Skeletal muscle satellite cell (primary cell): Measurements from ENCODE around the gene CD79A.

ENCODE experiments used
- H3K27me3 ChIP-seq: 2 replicates; pipeline ENCODE4 v1.7.0; 2013; ENCODE audit warnings: low read length; ENCODE audit not compliant: control insufficient read depth, insufficient read depth
- H3K36me3 ChIP-seq: 2 replicates; pipeline ENCODE4 v1.7.0; 2013; ENCODE audit warnings: mild to moderate bottlenecking, control low read depth, low read length; ENCODE audit not compliant: insufficient read depth
- H3K4me1 ChIP-seq: 2 replicates; pipeline ENCODE4 v1.7.0; 2013; ENCODE audit warnings: low read length; ENCODE audit not compliant: control insufficient read depth, insufficient read depth
- H3K4me2 ChIP-seq: 2 replicates; pipeline ENCODE4 v1.7.0; 2013; ENCODE audit warnings: mild to moderate bottlenecking, low read length
- H3K4me3 ChIP-seq: 2 replicates; pipeline ENCODE4 v1.7.0; 2013; ENCODE audit warnings: low read length
- H3K9ac ChIP-seq: 2 replicates; pipeline ENCODE4 v1.7.0; 2013; ENCODE audit warnings: mild to moderate bottlenecking, low read depth, low read length, moderate library complexity
- H3K9me3 ChIP-seq: replicated peaks from 2 replicates; pipeline ENCODE4 v1.7.0; 2013; ENCODE audit warnings: mild to moderate bottlenecking, control low read depth, low read length

CD79A gene

GRCh38 chr19:41851456-41851855, 25.6 kb upstream of the CD79A start:
- H3K4me3 ChIP-seq: no peak overlapping the region
- H3K4me1 ChIP-seq: no peaks in the 10 kb centered on the region
- H3K4me2 ChIP-seq: no peak overlapping the region
- H3K9me3 ChIP-seq: no peaks in the 10 kb centered on the region
- no peak overlapping the region for H3K9ac ChIP-seq
- H3K36me3 ChIP-seq: no peaks in the 10 kb centered on the region
- peaks cover 53% of the 10 kb centered on the region for H3K27me3 ChIP-seq

- H3K27me3 ChIP-seq: peaks cover 53% of the 10 kb centered on the region
- H3K4me3 ChIP-seq: no peak overlapping the region
- no peaks in the 10 kb centered on the region for H3K9me3 ChIP-seq
- no peak overlapping the region for H3K9ac ChIP-seq
- no peak overlapping the region for H3K4me2 ChIP-seq
- no peaks in the 10 kb centered on the region for H3K36me3 ChIP-seq
- no peaks in the 10 kb centered on the region for H3K4me1 ChIP-seq
Measured at GRCh38 chr19:41853344-41853743, 23.7 kb upstream of the CD79A start.

GRCh38 chr19:41853768-41854167, 23.3 kb upstream of the CD79A start:
- no peaks in the 10 kb centered on the region for H3K36me3 ChIP-seq
- no peak overlapping the region for H3K4me3 ChIP-seq
- peaks cover 53% of the 10 kb centered on the region for H3K27me3 ChIP-seq
- H3K4me2 ChIP-seq: no peak overlapping the region
- H3K9me3 ChIP-seq: no peaks in the 10 kb centered on the region
- no peak overlapping the region for H3K9ac ChIP-seq
- no peaks in the 10 kb centered on the region for H3K4me1 ChIP-seq

GRCh38 chr19:41859213-41859617, 17.9 kb upstream of the CD79A start:
- peak overlapping the region; percentile 62 for H3K9ac ChIP-seq
- H3K9me3 ChIP-seq: no peaks in the 10 kb centered on the region
- peaks cover 35% of the 10 kb centered on the region for H3K36me3 ChIP-seq
- H3K4me3 ChIP-seq: peak overlapping the region; percentile 90
- H3K27me3 ChIP-seq: peaks cover 11% of the 10 kb centered on the region
- peak overlapping the region; percentile 80 for H3K4me2 ChIP-seq
- H3K4me1 ChIP-seq: peaks cover 25% of the 10 kb centered on the region

- Histone ChIP-seq H3K4me2 (peak within 1 kb of the TSS; percentile 97), H3K4me1 (peaks cover 25% of the 10 kb centered on the region), H3K9me3 (no peaks in the 10 kb centered on the region), H3K27me3 (peaks cover 4% of the 10 kb centered on the region), H3K4me3 (peak within 1 kb of the TSS; percentile 90), H3K36me3 (peaks cover 41% of the 10 kb centered on the region), H3K9ac (peak within 1 kb of the TSS; percentile 99)
Measured at GRCh38 chr19:41859618-41860418, 17.3 kb upstream of the CD79A start, which contains the start of gene RPS19. Gene RPS19 (plus strand): TSS chr19:41860255. CDS start chr19:41860775, 520 bp downstream.

GRCh38 chr19:41860419-41861115, 16.5 kb upstream of the CD79A start:
- no peaks in the 10 kb centered on the region for H3K9me3 ChIP-seq
- H3K4me1 ChIP-seq: peaks cover 25% of the 10 kb centered on the region
- H3K4me3 ChIP-seq: peak overlapping the region; percentile 90
- H3K9ac ChIP-seq: peak overlapping the region; percentile 99
- peaks cover 47% of the 10 kb centered on the region for H3K36me3 ChIP-seq
- H3K27me3 ChIP-seq: no peaks in the 10 kb centered on the region
- peak overlapping the region; percentile 97 for H3K4me2 ChIP-seq

GRCh38 chr19:41861116-41861768, 15.8 kb upstream of the CD79A start:
- Histone ChIP-seq H3K36me3 (peaks cover 49% of the 10 kb centered on the region), H3K9ac (peak overlapping the region; percentile 99), H3K27me3 (no peaks in the 10 kb centered on the region), H3K4me1 (peaks cover 25% of the 10 kb centered on the region), H3K9me3 (no peaks in the 10 kb centered on the region), H3K4me2 (peak overlapping the region; percentile 97), H3K4me3 (peak overlapping the region; percentile 90)

GRCh38 chr19:41861846-41862245, 15.2 kb upstream of the CD79A start:
- Histone ChIP-seq H3K27me3 (no peaks in the 10 kb centered on the region), H3K4me2 (peak overlapping the region; percentile 97), H3K4me1 (peaks cover 25% of the 10 kb centered on the region), H3K4me3 (peak overlapping the region; percentile 90), H3K36me3 (peaks cover 54% of the 10 kb centered on the region), H3K9me3 (no peaks in the 10 kb centered on the region), H3K9ac (peak overlapping the region; percentile 99)

GRCh38 chr19:41862445-41862986, 14.6 kb upstream of the CD79A start:
- H3K4me3 ChIP-seq: peak overlapping the region; percentile 19
- peaks cover 60% of the 10 kb centered on the region for H3K36me3 ChIP-seq
- peaks cover 25% of the 10 kb centered on the region for H3K4me1 ChIP-seq

GRCh38 chr19:41863209-41863931, 13.7 kb upstream of the CD79A start:
- Histone ChIP-seq H3K4me1 (peaks cover 25% of the 10 kb centered on the region), H3K36me3 (peaks cover 69% of the 10 kb centered on the region), H3K4me3 (no peak overlapping the region), H3K9me3 (no peaks in the 10 kb centered on the region), H3K9ac (peak overlapping the region; percentile 4), H3K4me2 (peak overlapping the region; percentile 97), H3K27me3 (no peaks in the 10 kb centered on the region)

More at GRCh38 chr19:41862445-41862986, 14.6 kb upstream of the CD79A start:
- Histone ChIP-seq H3K9me3 (no peaks in the 10 kb centered on the region), H3K27me3 (no peaks in the 10 kb centered on the region), H3K4me2 (peak overlapping the region; percentile 97), H3K9ac (peak overlapping the region; percentile 99)
